Stomach (tissue), 4 donors: ENCODE results near the gene S1PR4.
"Not testable (repeated sequence)": the region's sequence is repeated elsewhere in the genome, so short reads cannot be mapped to it uniquely, and the experiment has no call there.

ENCODE experiments used
- CTCF ChIP-seq, 7 experiments: fragments of 450-650 bp in 4 of 7; fragments of 200-600 bp in 3 of 7; sonication (generic) in 3 of 7; IDR thresholded peaks; one replicate each; pipeline ENCODE4 v1.5.1; 2016 to 2019; ENCODE audit warnings: antibody characterized with exemption in 7 of 7, control low read depth in 2 of 7, mild to moderate bottlenecking in 1 of 7
- EP300 ChIP-seq: sonication (generic); formaldehyde crosslinking; IDR thresholded peaks from one replicate; pipeline ENCODE4 v1.6.1; 2017; ENCODE audit warnings: antibody characterized with exemption
- POLR2A ChIP-seq, 4 donors: fragments of 450-650 bp; IDR thresholded peaks; one replicate each; pipeline ENCODE4 v1.6.1; 2016; ENCODE audit warnings: antibody characterized with exemption in 4 of 4, control low read depth in 2 of 4, mild to moderate bottlenecking in 1 of 4, moderate library complexity in 1 of 4
- POLR2AphosphoS5 ChIP-seq, 3 donors: sonication (generic); formaldehyde crosslinking; IDR thresholded peaks; one replicate each; pipeline ENCODE4 v1.6.1; 2016; ENCODE audit warnings: antibody characterized with exemption in 3 of 3

GRCh38 chr19:3221576-3221975, 43.0 kb downstream of the S1PR4 start:
- TF ChIP-seq POLR2AphosphoS5 (IDR thresholded peaks at IDR 0.05); CTCF (IDR thresholded peaks at IDR 0.05); EP300; POLR2A (IDR thresholded peaks at IDR 0.05): not testable (repeated sequence)
